GM12878 (cell line): ENCODE data around the gene HSBP1L1. TPM values are rescaled to one million over a fixed set of nuclear protein-coding genes. Genes with fewer than 3 reads are reported as not detected.
A peak's percentile ranks its signal among the peaks of the same experiment; 100 is the strongest.

ENCODE experiments used
- ATAC-seq: fragments of 200-7000 bp; cut with Tn5 transposase; 3 replicates; pipeline ENCODE4 v1.9.1; 2020; ENCODE audit warnings: mild to moderate bottlenecking, moderate library complexity
- BruUV-seq: library from RNA; stranded (reverse); fragments of 400-500 nt; replicated peaks from 2 replicates; lab custom pipeline; 2021; lab: Mats Ljungman, UMichigan
- CTCF ChIA-PET: fragments of 300-600 bp; sonication (Branson Sonifier 250); formaldehyde crosslinking; extraction: SDS; loops from one replicate; lab custom pipeline; 2021; ENCODE audit warnings: inconsistent platforms; lab: Yijun Ruan, JAX
- POLR2A ChIA-PET: fragments of 350-600 bp; formaldehyde crosslinking; extraction: SDS; loops from one replicate; lab custom pipeline; 2021; ENCODE audit warnings: inconsistent platforms; lab: Charles Lee
- RAD21 ChIA-PET: fragments of 300-600 bp; sonication (Branson Sonifier 250); formaldehyde crosslinking; loops from one replicate; lab custom pipeline; 2023; ENCODE audit warnings: antibody characterized with exemption; ENCODE audit not compliant: unreplicated experiment; lab: Charles Lee
- SMC1A ChIA-PET: fragments of 300-600 bp; sonication (Branson Sonifier 250); formaldehyde crosslinking; loops from one replicate; lab custom pipeline; 2023; ENCODE audit not compliant: unreplicated experiment, uncharacterized antibody; lab: Charles Lee
- DNase-seq: peaks from one replicate; pipeline ENCODE4 v3.0.0-alpha.2; 2011; ENCODE audit warnings: low read depth, low spot score
- FAIRE-seq: peaks from 3 replicates; lab custom pipeline; 2011; peaks lifted over from hg19 to GRCh38; lab: Jason Lieb, UNC
- H2AFZ ChIP-seq: 2 replicates; pipeline ENCODE4 v1.6.0; 2011; ENCODE audit warnings: low read depth, low read length, control low read depth; ENCODE audit not compliant: control insufficient read depth
- H3K27ac ChIP-seq: 2 replicates; pipeline ENCODE4 v1.5.1; 2011; ENCODE audit warnings: control low read depth; ENCODE audit not compliant: control insufficient read depth, insufficient read depth
- H3K27me3 ChIP-seq, 2 experiments: replicated peaks in 1 of 2; 2 replicates each; pipeline versions ENCODE4 v1.6.0 to v1.6.1; 2011; ENCODE audit warnings: low read length in 1 of 2; ENCODE audit not compliant: control insufficient read depth in 2 of 2, insufficient read depth in 2 of 2
- H3K36me3 ChIP-seq, 2 experiments: 2 replicates each; pipeline ENCODE4 v1.5.1; 2011; ENCODE audit warnings: low read length in 1 of 2; ENCODE audit not compliant: control insufficient read depth in 2 of 2, insufficient read depth in 2 of 2
- H3K4me1 ChIP-seq: 2 replicates; pipeline ENCODE4 v1.6.1; 2011; ENCODE audit warnings: mild to moderate bottlenecking, low read length, moderate library complexity, mixed read lengths; ENCODE audit not compliant: control insufficient read depth, insufficient read depth
- H3K4me2 ChIP-seq: 2 replicates; pipeline ENCODE4 v1.6.0; 2011; ENCODE audit warnings: control low read depth; ENCODE audit not compliant: control insufficient read depth, insufficient read depth
- H3K4me3 ChIP-seq: fragments of 200-600 bp; sonication (generic); 2 replicates; pipeline ENCODE4 v1.5.1; 2016
- H3K79me2 ChIP-seq: 2 replicates; pipeline ENCODE4 v1.6.0; 2011; ENCODE audit warnings: low read length; ENCODE audit not compliant: control insufficient read depth, insufficient read depth
- H3K9ac ChIP-seq: 2 replicates; pipeline ENCODE4 v1.8.0; 2011; ENCODE audit warnings: low read length, control low read depth, mixed read lengths; ENCODE audit not compliant: control insufficient read depth, insufficient read depth
- H3K9me3 ChIP-seq: replicated peaks from 3 replicates; pipeline ENCODE4 v1.5.1; 2011; ENCODE audit warnings: mild to moderate bottlenecking, low read length; ENCODE audit not compliant: control insufficient read depth, insufficient read depth
- H4K20me1 ChIP-seq: 2 replicates; pipeline ENCODE4 v1.6.0; 2011; ENCODE audit not compliant: control insufficient read depth, insufficient read depth
- CBX5 ChIP-seq: sonication (generic); IDR thresholded peaks from 2 replicates; pipeline ENCODE4 v1.6.1; 2016; ENCODE audit warnings: low read depth, moderate library complexity, mild to moderate bottlenecking, inconsistent platforms
- POLR2A ChIP-seq: IDR thresholded peaks from 2 replicates; pipeline ENCODE4 v1.6.1; 2011; ENCODE audit warnings: low read depth, mild to moderate bottlenecking, low read length
- ZNF24 ChIP-seq: fragments of 450-650 bp; IDR thresholded peaks from 2 replicates; pipeline ENCODE4 v1.6.1; 2017; ENCODE audit warnings: antibody characterized with exemption, mild to moderate bottlenecking
- WGBS: methylation state at CpG from one replicate; pipeline ENCODE4 v1.1.6; 2016; ENCODE audit warnings: low lambda C conversion rate; ENCODE audit not compliant: insufficient replicate concordance, insufficient coverage; ENCODE audit errors: missing lambda C conversion rate; 5-methylcytosine and 5-hydroxymethylcytosine counted together
- in situ Hi-C: fragments of 300-500 bp; cut with MboI; formaldehyde crosslinking; loops from 9 replicates; pipeline ENCODE4 v1.14.3; 2018; ENCODE audit warnings: mixed read lengths
- intact Hi-C: fragments of 100-400 bp; cut with micrococcal nuclease; formaldehyde crosslinking; loops from one replicate; pipeline ENCODE4 v1.14.2; 2022; ENCODE audit not compliant: unreplicated experiment
- polyA plus RNA-seq, 11 experiments: library from polyadenylated mRNA; depleted of rRNA in 4 of 11; unstranded in 6 of 11; stranded (reverse) in 5 of 11; fragments of >200 nt; fragmentation: Nextera tagmentation in 4 of 11; fragmentation: Illumina TruSeq in 1 of 11; extraction: Ambion mirVana in 4 of 11; extraction: Trizol in 1 of 11; gene quantifications; 1 replicate in 1 of 11; 2 replicates in 10 of 11; pipeline versions ENCODE4 v1.2.1 to v1.2.3, GENCODE V29; 2011 to 2016; ENCODE audit warnings: inconsistent platforms in 2 of 11, missing spikeins in 2 of 11, low read depth in 1 of 11
- total RNA-seq, 4 experiments: library from RNA; depleted of rRNA in 3 of 4; stranded (reverse); fragments of >200 nt in 3 of 4; fragmentation: Illumina TruSeq in 1 of 4; extraction: Trizol in 1 of 4; gene quantifications; 2 replicates each; pipeline versions ENCODE4 v1.2.1 to v1.2.3, GENCODE V29; 2013 to 2021
- TF ChIP-seq, protein P1 (sequence below): fragments of 450-650 bp; IDR thresholded peaks from 2 replicates; pipeline ENCODE4 v1.6.1; 2017; ENCODE audit warnings: low read depth, mild to moderate bottlenecking, moderate library complexity
- TF ChIP-seq, protein P2 (sequence below): IDR thresholded peaks from 2 replicates; pipeline ENCODE4 v1.6.1; 2012; ENCODE audit warnings: improper control_type of control experiment, low read depth, low read length; ENCODE audit not compliant: insufficient replicate concordance
- TF ChIP-seq, protein P3 (sequence below): fragments of 450-650 bp; IDR thresholded peaks from 2 replicates; pipeline ENCODE4 v1.6.1; 2017; ENCODE audit warnings: mild to moderate bottlenecking, moderate library complexity

HSBP1L1 gene
- total and polyA plus RNA-seq, 10 of the 15 experiments (the other 5 are each of a cell fraction or from before 2014, with no cell fraction given), result 0.97 to 14.0 (median 6.9) TPM; not detected in 1

DNA sequence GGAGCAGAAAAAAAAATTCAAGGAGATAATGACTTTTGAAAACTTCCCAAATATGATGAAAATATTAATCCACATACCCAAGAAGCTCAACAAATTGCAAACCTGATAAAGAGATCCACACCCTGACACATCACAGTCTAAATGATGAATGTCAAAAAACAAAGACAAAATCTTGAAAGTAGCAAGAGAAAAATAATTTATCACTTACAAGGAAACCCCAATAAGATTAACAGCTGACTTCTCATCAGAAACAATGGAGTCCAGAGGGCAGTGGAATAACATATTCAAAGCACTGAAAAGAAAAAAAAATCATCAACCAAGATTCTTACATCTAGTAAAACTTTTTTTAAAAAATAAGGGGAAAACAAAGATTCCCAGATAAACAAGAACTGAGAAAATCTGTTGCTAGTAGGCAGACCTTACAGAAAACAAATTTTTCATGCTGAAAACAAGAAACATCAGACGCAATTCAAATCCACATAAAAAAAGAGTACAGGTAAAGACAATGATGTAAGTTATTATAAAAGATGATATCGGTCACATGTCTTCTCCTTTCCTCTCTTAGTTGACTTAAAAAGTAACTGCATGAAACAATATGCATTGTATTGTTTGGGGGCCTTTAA, 34.3 kb upstream of the HSBP1L1 start:
- in situ Hi-C loops, result no loop called here

More for the DNA sequence above, 34.3 kb upstream of the HSBP1L1 start:
- Histone ChIP-seq H3K4me1 (no peaks in the 10 kb centered on the region), H3K9me3 (peaks cover 23% of the 10 kb centered on the region), H3K4me3 (no peak overlapping the region), H3K9ac (no peak overlapping the region), H3K36me3 (peaks cover 7 to 12% of the 10 kb centered on the region in 2 experiments), H4K20me1 (no peaks in the 10 kb centered on the region), H3K27ac (no peak overlapping the region), H3K79me2 (peaks cover 3% of the 10 kb centered on the region), H2AFZ (no peak overlapping the region), H3K4me2 (no peak overlapping the region), H3K27me3 (no peaks in the 10 kb centered on the region)
- ChIA-PET CTCF (interaction anchor here (0.6 kb wide), 1 partner anchor 148 kb away, joined by 3 read pairs; no protein-coding TSS in a partner anchor), SMC1A (interaction anchor here (0.7 kb wide), 1 partner anchor 18 kb away, joined by 3 read pairs; no protein-coding TSS in a partner anchor), POLR2A (no interaction called here), RAD21 (no interaction called here)
- no TSS peak for BruUV-seq
- 96% methylated on average over 2 of the region's 2 CpGs for WGBS
- no peak for FAIRE-seq
- TF ChIP-seq, protein P1, sequence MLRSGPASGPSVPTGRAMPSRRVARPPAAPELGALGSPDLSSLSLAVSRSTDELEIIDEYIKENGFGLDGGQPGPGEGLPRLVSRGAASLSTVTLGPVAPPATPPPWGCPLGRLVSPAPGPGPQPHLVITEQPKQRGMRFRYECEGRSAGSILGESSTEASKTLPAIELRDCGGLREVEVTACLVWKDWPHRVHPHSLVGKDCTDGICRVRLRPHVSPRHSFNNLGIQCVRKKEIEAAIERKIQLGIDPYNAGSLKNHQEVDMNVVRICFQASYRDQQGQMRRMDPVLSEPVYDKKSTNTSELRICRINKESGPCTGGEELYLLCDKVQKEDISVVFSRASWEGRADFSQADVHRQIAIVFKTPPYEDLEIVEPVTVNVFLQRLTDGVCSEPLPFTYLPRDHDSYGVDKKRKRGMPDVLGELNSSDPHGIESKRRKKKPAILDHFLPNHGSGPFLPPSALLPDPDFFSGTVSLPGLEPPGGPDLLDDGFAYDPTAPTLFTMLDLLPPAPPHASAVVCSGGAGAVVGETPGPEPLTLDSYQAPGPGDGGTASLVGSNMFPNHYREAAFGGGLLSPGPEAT, result peak; percentile 53; the same call in 1 of the 2 replicates
- TF ChIP-seq CBX5, result peak; percentile 99
- TF ChIP-seq, protein P2, sequence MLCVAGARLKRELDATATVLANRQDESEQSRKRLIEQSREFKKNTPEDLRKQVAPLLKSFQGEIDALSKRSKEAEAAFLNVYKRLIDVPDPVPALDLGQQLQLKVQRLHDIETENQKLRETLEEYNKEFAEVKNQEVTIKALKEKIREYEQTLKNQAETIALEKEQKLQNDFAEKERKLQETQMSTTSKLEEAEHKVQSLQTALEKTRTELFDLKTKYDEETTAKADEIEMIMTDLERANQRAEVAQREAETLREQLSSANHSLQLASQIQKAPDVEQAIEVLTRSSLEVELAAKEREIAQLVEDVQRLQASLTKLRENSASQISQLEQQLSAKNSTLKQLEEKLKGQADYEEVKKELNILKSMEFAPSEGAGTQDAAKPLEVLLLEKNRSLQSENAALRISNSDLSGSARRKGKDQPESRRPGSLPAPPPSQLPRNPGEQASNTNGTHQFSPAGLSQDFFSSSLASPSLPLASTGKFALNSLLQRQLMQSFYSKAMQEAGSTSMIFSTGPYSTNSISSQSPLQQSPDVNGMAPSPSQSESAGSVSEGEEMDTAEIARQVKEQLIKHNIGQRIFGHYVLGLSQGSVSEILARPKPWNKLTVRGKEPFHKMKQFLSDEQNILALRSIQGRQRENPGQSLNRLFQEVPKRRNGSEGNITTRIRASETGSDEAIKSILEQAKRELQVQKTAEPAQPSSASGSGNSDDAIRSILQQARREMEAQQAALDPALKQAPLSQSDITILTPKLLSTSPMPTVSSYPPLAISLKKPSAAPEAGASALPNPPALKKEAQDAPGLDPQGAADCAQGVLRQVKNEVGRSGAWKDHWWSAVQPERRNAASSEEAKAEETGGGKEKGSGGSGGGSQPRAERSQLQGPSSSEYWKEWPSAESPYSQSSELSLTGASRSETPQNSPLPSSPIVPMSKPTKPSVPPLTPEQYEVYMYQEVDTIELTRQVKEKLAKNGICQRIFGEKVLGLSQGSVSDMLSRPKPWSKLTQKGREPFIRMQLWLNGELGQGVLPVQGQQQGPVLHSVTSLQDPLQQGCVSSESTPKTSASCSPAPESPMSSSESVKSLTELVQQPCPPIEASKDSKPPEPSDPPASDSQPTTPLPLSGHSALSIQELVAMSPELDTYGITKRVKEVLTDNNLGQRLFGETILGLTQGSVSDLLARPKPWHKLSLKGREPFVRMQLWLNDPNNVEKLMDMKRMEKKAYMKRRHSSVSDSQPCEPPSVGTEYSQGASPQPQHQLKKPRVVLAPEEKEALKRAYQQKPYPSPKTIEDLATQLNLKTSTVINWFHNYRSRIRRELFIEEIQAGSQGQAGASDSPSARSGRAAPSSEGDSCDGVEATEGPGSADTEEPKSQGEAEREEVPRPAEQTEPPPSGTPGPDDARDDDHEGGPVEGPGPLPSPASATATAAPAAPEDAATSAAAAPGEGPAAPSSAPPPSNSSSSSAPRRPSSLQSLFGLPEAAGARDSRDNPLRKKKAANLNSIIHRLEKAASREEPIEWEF, result no peak
- TF ChIP-seq POLR2A, result no peak
- TF ChIP-seq ZNF24, result 0 out of 2 replicates have a peak, but pooled peaks have one; percentile 18
- TF ChIP-seq, protein P3, sequence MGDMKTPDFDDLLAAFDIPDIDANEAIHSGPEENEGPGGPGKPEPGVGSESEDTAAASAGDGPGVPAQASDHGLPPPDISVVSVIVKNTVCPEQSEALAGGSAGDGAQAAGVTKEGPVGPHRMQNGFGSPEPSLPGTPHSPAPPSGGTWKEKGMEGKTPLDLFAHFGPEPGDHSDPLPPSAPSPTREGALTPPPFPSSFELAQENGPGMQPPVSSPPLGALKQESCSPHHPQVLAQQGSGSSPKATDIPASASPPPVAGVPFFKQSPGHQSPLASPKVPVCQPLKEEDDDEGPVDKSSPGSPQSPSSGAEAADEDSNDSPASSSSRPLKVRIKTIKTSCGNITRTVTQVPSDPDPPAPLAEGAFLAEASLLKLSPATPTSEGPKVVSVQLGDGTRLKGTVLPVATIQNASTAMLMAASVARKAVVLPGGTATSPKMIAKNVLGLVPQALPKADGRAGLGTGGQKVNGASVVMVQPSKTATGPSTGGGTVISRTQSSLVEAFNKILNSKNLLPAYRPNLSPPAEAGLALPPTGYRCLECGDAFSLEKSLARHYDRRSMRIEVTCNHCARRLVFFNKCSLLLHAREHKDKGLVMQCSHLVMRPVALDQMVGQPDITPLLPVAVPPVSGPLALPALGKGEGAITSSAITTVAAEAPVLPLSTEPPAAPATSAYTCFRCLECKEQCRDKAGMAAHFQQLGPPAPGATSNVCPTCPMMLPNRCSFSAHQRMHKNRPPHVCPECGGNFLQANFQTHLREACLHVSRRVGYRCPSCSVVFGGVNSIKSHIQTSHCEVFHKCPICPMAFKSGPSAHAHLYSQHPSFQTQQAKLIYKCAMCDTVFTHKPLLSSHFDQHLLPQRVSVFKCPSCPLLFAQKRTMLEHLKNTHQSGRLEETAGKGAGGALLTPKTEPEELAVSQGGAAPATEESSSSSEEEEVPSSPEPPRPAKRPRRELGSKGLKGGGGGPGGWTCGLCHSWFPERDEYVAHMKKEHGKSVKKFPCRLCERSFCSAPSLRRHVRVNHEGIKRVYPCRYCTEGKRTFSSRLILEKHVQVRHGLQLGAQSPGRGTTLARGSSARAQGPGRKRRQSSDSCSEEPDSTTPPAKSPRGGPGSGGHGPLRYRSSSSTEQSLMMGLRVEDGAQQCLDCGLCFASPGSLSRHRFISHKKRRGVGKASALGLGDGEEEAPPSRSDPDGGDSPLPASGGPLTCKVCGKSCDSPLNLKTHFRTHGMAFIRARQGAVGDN, result peak; percentile 32; the same call in 1 of the 2 replicates
- no peak for DNase-seq
- ATAC-seq, result no peak
- intact Hi-C loops, result no loop called here
